SU-DHL-6 (cell line): ENCODE measurements around the gene DICER1.

Source experiments
- EZH2phosphoT487 ChIP-seq: fragments of 200-600 bp; sonication (generic), shearing (Covaris generic); conservative IDR thresholded peaks from 2 replicates; pipeline ENCODE4 v1.6.1; 2018; ENCODE audit warnings: mild to moderate bottlenecking, antibody characterized with exemption, low read length, moderate library complexity, mixed read lengths
- TF ChIP-seq, protein P1 (sequence below): fragments of 200-600 bp; sonication (generic); IDR thresholded peaks from one replicate; pipeline ENCODE4 v1.5.1; 2017; ENCODE audit warnings: antibody characterized with exemption, mild to moderate bottlenecking, low read length, moderate library complexity; ENCODE audit not compliant: insufficient read depth, poor library complexity, severe bottlenecking

DNA sequence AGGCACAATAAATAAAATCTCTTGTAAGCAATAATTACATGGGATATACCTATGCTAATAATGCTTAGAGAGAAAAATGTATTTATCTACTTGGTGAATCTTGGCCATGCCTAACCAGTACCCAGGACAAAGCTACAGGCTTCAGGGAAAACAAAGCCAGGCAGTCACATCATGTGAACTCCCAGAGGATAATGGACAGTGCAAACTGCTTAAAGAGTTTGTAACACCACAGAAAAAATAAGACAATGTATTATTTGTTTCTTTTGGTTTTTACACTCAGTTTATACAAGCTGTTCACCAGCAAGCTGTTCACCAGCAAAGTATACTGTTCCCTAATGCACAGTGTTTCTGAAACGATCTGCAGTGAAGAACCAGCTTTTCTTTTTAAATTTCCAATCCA, 38.0 kb downstream of the DICER1 start:
- TF ChIP-seq, protein P1, sequence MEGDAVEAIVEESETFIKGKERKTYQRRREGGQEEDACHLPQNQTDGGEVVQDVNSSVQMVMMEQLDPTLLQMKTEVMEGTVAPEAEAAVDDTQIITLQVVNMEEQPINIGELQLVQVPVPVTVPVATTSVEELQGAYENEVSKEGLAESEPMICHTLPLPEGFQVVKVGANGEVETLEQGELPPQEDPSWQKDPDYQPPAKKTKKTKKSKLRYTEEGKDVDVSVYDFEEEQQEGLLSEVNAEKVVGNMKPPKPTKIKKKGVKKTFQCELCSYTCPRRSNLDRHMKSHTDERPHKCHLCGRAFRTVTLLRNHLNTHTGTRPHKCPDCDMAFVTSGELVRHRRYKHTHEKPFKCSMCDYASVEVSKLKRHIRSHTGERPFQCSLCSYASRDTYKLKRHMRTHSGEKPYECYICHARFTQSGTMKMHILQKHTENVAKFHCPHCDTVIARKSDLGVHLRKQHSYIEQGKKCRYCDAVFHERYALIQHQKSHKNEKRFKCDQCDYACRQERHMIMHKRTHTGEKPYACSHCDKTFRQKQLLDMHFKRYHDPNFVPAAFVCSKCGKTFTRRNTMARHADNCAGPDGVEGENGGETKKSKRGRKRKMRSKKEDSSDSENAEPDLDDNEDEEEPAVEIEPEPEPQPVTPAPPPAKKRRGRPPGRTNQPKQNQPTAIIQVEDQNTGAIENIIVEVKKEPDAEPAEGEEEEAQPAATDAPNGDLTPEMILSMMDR, result no peak
- no peak for TF ChIP-seq EZH2phosphoT487
